CD4-positive, CD25-positive, alpha-beta regulatory T cell (primary cell): Measurements from ENCODE around the gene NFIC. TPM values are rescaled to one million over a fixed set of nuclear protein-coding genes. Genes with fewer than 3 reads are reported as not detected.
"Not testable (repeated sequence)": the region's sequence is repeated elsewhere in the genome, so short reads cannot be mapped to it uniquely, and the experiment has no call there.

Experiments
- ATAC-seq, 2 donors: fragments of 150-1000 bp; cut with Tn5 transposase; one replicate each; pipeline ENCODE4 v1.10.0; 2021; ENCODE audit warnings: low read depth in 2 of 2, moderate number of reproducible peaks in 2 of 2, moderate library complexity in 1 of 2
- DNase-seq, 3 donors: peaks; one replicate each; pipeline versions ENCODE4 v3.0.0 to v3.0.0-alpha.2; 2012 to 2022; ENCODE audit warnings: mixed read lengths in 1 of 3
- H3K27ac ChIP-seq: one replicate; pipeline ENCODE4 v1.7.0; 2013; ENCODE audit warnings: mild to moderate bottlenecking, low read length; ENCODE audit not compliant: insufficient read depth, poor library complexity, severe bottlenecking
- H3K27me3 ChIP-seq: one replicate; pipeline ENCODE4 v1.7.0; 2013; ENCODE audit warnings: low read length; ENCODE audit not compliant: control insufficient read depth, insufficient read depth
- H3K36me3 ChIP-seq: one replicate; pipeline ENCODE4 v1.7.0; 2013; ENCODE audit warnings: mild to moderate bottlenecking, low read length, moderate library complexity; ENCODE audit not compliant: control insufficient read depth, insufficient read depth
- H3K4me1 ChIP-seq: 2 replicates; pipeline ENCODE4 v1.7.0; 2013; ENCODE audit warnings: mild to moderate bottlenecking, low read length; ENCODE audit not compliant: insufficient read depth, control insufficient read depth, poor library complexity, severe bottlenecking
- H3K4me3 ChIP-seq: one replicate; pipeline ENCODE4 v1.7.0; 2013; ENCODE audit warnings: low read depth, mild to moderate bottlenecking, low read length, moderate library complexity
- H3K9me3 ChIP-seq, 2 experiments: 1 replicate in 1 of 2; 2 replicates in 1 of 2; pipeline ENCODE4 v1.7.0; 2013; ENCODE audit warnings: low read length in 2 of 2, mild to moderate bottlenecking in 1 of 2, moderate library complexity in 1 of 2; ENCODE audit not compliant: control insufficient read depth in 2 of 2
- H3K27ac Mint-ChIP-seq, 3 donors: one replicate each; pipeline ENCODE4 v1.8.0; 2020 to 2022; ENCODE audit warnings: mild to moderate bottlenecking in 3 of 3, mixed read lengths in 3 of 3, moderate library complexity in 2 of 3
- H3K27me3 Mint-ChIP-seq: one replicate; pipeline ENCODE4 v1.8.0; 2022; ENCODE audit warnings: mild to moderate bottlenecking, mixed read lengths
- H3K36me3 Mint-ChIP-seq: one replicate; pipeline ENCODE4 v1.8.0; 2020; ENCODE audit warnings: mixed read lengths
- H3K4me1 Mint-ChIP-seq, 4 donors: one replicate each; pipeline ENCODE4 v1.8.0; 2020 to 2022; ENCODE audit warnings: mixed read lengths in 4 of 4, mild to moderate bottlenecking in 1 of 4
- H3K4me3 Mint-ChIP-seq, 4 donors: one replicate each; pipeline ENCODE4 v1.8.0; 2020 to 2022; ENCODE audit warnings: mild to moderate bottlenecking in 4 of 4, mixed read lengths in 4 of 4, moderate library complexity in 3 of 4
- H3K9me3 Mint-ChIP-seq, 7 donors: one replicate each; pipeline ENCODE4 v1.8.0; 2020 to 2022; ENCODE audit warnings: mixed read lengths in 7 of 7, mild to moderate bottlenecking in 3 of 7, moderate library complexity in 2 of 7
- polyA plus RNA-seq, 4 donors: library from polyadenylated mRNA; unstranded; fragments of 300-500 nt; fragmentation: Illumina TruSeq; gene quantifications; one replicate each; pipeline ENCODE4 v1.2.3, GENCODE V29; 2021
- total RNA-seq: library from RNA; stranded (reverse); gene quantifications from one replicate; pipeline ENCODE4 v1.2.3, GENCODE V29; 2022

The NFIC gene
- total and polyA plus RNA-seq, 5 donors from 2014 or later: 3.7 to 17.8 (median 4.2) TPM

DNA sequence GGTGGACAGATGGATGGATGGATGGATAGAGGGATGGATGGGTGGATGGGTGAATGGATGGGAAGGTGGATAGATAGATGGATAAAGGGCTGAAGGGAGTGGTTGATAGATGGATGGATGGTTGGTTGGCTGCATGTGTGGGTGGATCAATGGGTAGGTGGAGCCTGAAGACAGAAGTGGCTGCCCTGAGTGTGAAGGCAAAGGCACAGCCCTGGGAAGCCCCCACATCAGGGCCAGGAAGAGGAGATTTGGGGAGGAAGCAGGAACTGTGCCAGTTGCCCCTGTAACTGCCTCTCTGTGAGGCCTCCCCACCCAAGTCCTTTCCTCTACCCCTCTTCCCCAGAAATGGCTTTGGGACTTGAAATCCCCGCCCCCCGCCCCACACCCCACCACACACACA lies 43.4 kb upstream of the NFIC start:
- H3K4me1 ChIP-seq: no peaks in the 10 kb centered on the region
- DNase-seq (no peak), ATAC-seq (peak in 1 of 2 donors; percentile 27)
- Mint-ChIP-seq H3K9me3 (no peaks in the 10 kb centered on the region), H3K4me3 (no peak overlapping the region), H3K27me3 (peaks cover 4% of the 10 kb centered on the region), H3K36me3 (no peaks in the 10 kb centered on the region), H3K4me1 (peaks cover 0 to 7% (median 2%) of the 10 kb centered on the region in 4 donors), H3K27ac (no peak overlapping the region)
- no peak overlapping the region for H3K27ac ChIP-seq
- H3K4me3 ChIP-seq: no peak overlapping the region
- H3K27me3 ChIP-seq: no peaks in the 10 kb centered on the region
- H3K36me3 ChIP-seq: no peaks in the 10 kb centered on the region
- H3K9me3 ChIP-seq: no peaks in the 10 kb centered on the region

DNA sequence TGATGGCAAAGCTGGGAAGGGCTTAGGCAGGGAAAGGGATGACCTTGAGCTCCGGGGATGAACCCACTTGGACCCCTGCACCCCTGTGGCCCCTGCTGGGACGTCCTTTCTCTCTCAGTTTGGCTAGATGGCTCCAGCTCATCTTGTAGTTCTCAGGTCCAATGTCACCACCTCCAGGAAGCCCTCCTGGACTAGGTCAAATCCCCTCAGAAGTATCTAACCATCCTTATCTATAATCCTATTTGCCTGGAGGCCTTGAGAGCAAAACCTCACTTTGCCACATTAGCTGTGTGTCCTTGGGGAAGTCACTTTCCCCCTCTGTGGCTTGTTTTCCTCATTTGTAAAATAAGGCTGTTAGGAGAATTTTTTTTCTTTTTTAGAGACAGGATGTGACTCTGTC lies 42.7 kb upstream of the NFIC start:
- no peak overlapping the region for H3K27ac ChIP-seq
- peaks cover 0 to 7% (median 2%) of the 10 kb centered on the region in 4 donors for H3K4me1 Mint-ChIP-seq
- no peak overlapping the region for H3K27ac Mint-ChIP-seq
- no peaks in the 10 kb centered on the region for H3K27me3 ChIP-seq
- no peaks in the 10 kb centered on the region for H3K36me3 Mint-ChIP-seq
- no peak overlapping the region for H3K4me3 ChIP-seq
- no peak for DNase-seq
- H3K9me3 ChIP-seq: no peaks in the 10 kb centered on the region
- no peaks in the 10 kb centered on the region for H3K4me1 ChIP-seq
- H3K9me3 Mint-ChIP-seq: no peaks in the 10 kb centered on the region
- H3K4me3 Mint-ChIP-seq: no peak overlapping the region
- peaks cover 8% of the 10 kb centered on the region for H3K27me3 Mint-ChIP-seq
- ATAC-seq: no peak
- H3K36me3 ChIP-seq: no peaks in the 10 kb centered on the region

DNA sequence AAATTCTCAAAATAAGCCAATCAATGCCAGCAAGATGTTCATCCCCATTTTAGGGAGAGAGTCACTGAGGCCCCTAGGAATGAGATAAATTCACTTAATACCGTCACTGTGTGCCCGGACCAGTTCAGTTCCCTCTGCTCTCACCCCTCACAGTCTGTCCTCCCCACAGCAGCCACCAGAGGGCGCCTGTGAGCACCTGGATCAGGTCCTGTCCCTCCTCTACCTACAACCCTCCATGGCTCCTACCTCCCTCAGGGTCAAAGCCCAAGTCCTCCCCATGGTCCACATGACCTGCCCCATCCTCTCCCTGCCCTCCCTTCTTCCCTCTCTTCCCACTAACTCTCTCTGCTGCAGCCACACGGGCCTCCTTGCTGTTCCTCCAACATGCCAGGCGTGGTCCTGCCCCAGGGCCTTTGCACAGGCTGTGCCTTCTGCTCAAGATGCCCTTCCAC lies 42.0 kb upstream of the NFIC start:
- H3K9me3 ChIP-seq: no peaks in the 10 kb centered on the region
- ATAC-seq (peak in 1 of 2 donors; percentile 48), DNase-seq (peak; percentile 53 to 60 (median 60))
- H3K27ac ChIP-seq: no peak overlapping the region
- no peak overlapping the region for H3K4me3 ChIP-seq
- Mint-ChIP-seq H3K9me3 (no peaks in the 10 kb centered on the region), H3K27me3 (peaks cover 8% of the 10 kb centered on the region), H3K4me3 (no peak overlapping the region), H3K27ac (no peak overlapping the region), H3K36me3 (no peaks in the 10 kb centered on the region), H3K4me1 (peaks cover 0 to 7% (median 2%) of the 10 kb centered on the region in 4 donors)
- no peaks in the 10 kb centered on the region for H3K4me1 ChIP-seq
- no peaks in the 10 kb centered on the region for H3K27me3 ChIP-seq
- no peaks in the 10 kb centered on the region for H3K36me3 ChIP-seq

- no peaks in the 10 kb centered on the region for H3K4me1 ChIP-seq
- ATAC-seq (no peak), DNase-seq (no peak)
- no peak overlapping the region for H3K27ac ChIP-seq
- H3K27me3 ChIP-seq: no peaks in the 10 kb centered on the region
- H3K4me3 ChIP-seq: no peak overlapping the region
- H3K9me3 ChIP-seq: no peaks in the 10 kb centered on the region
- Mint-ChIP-seq H3K4me3 (no peak overlapping the region), H3K27ac (peak overlapping the region in 1 of 3 donors; percentile 5), H3K27me3 (peaks cover 8% of the 10 kb centered on the region), H3K36me3 (no peaks in the 10 kb centered on the region), H3K4me1 (peaks cover 0 to 7% (median 1%) of the 10 kb centered on the region in 4 donors), H3K9me3 (no peaks in the 10 kb centered on the region)
- no peaks in the 10 kb centered on the region for H3K36me3 ChIP-seq
Observed at GRCh38 chr19:3325451-3325850, 40.9 kb upstream of the NFIC start.

DNA sequence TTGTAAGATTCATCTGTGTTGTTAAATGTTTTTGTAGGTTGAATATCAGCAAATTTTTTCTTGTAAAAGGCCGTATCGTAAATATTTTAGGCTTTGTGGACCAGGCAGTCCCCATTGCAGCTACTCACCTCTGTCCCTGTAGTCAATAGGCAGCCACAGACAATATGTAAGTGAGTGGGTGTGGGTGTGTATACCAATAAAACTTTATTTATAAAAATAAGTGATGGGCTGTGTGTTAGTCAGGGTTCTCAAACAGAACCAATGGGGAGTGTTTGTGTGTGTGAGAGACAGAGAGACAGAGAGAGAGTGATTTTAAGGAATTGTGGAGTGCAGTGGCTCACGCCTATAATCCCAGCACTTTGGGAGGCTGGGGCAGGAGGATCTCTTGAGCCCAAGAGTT lies 37.6 kb upstream of the NFIC start:
- H3K4me1 Mint-ChIP-seq: peaks cover 0 to 7% (median 1%) of the 10 kb centered on the region in 4 donors
- Histone ChIP-seq H3K36me3 (no peaks in the 10 kb centered on the region), H3K27me3 (no peaks in the 10 kb centered on the region), H3K4me3 (no peak overlapping the region), H3K9me3 (no peaks in the 10 kb centered on the region), H3K4me1 (no peaks in the 10 kb centered on the region), H3K27ac (no peak overlapping the region)
- ATAC-seq (no peak), DNase-seq (no peak)
- no peak overlapping the region for H3K4me3 Mint-ChIP-seq
- H3K27ac Mint-ChIP-seq: no peak overlapping the region
- H3K9me3 Mint-ChIP-seq: no peaks in the 10 kb centered on the region
- H3K27me3 Mint-ChIP-seq: peaks cover 4% of the 10 kb centered on the region
- no peaks in the 10 kb centered on the region for H3K36me3 Mint-ChIP-seq

DNA sequence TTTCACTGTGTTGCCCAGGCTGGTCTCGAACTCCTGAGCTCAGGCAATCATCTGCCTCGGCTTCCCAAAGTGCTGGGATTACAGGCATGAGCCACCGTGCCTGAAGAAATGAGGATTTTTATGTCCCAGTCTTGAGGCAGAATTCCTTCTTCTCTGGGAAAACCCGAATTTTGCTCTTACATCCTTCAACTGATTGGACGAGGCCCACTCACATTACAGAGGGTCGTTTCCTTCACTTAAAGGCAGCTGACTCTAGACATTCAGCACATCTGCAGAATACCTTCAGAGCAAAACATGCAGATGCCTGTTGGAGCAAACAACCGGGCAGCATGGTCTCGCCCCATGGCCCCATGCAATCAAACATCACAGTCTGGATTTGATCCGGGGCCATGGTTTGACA lies 36.3 kb upstream of the NFIC start:
- Mint-ChIP-seq H3K4me1 (peaks cover 0 to 7% (median 3%) of the 10 kb centered on the region in 4 donors), H3K4me3 (peak overlapping the region in 1 of 4 donors; percentile 90), H3K9me3 (peaks cover 0 to 2% (median 0%) of the 10 kb centered on the region in 7 donors), H3K27me3 (peaks cover 4% of the 10 kb centered on the region), H3K36me3 (no peaks in the 10 kb centered on the region), H3K27ac (no peak overlapping the region)
- DNase-seq (no peak), ATAC-seq (no peak)
- no peaks in the 10 kb centered on the region for H3K36me3 ChIP-seq
- H3K9me3 ChIP-seq: no peaks in the 10 kb centered on the region
- H3K27me3 ChIP-seq: no peaks in the 10 kb centered on the region
- H3K4me3 ChIP-seq: no peak overlapping the region
- no peak overlapping the region for H3K27ac ChIP-seq
- no peaks in the 10 kb centered on the region for H3K4me1 ChIP-seq

DNA sequence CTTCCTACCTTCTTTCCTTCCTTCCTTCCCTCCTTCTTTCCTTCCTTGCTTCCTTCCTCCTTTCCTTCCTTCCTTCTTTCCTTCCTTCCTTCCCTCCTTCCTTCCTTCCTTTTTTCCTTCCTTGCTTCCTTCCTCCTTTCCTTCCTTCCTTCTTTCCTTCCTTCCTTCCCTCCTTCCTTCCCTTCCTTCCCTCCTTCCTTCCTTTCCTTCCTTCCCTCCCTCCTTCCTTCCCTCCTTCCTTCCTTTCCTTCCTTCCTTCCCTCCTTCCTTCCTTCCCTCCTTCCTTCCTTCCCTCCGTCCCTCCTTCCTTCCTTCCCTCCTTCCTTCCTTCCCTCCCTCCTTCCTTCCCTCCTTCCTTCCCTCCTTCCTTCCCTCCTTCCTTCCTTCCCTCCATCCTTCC lies 34.2 kb upstream of the NFIC start:
- not testable (repeated sequence) for H3K4me3 ChIP-seq, H3K4me1 Mint-ChIP-seq, H3K9me3 ChIP-seq, H3K27ac ChIP-seq, H3K36me3 ChIP-seq, H3K4me3 Mint-ChIP-seq, ATAC-seq, H3K9me3 Mint-ChIP-seq, H3K4me1 ChIP-seq, H3K27me3 ChIP-seq, H3K27me3 Mint-ChIP-seq, H3K36me3 Mint-ChIP-seq, DNase-seq
- H3K27ac Mint-ChIP-seq: peak overlapping the region in 1 of 3 donors; percentile 36

- Histone ChIP-seq H3K4me3 (no peak overlapping the region), H3K27ac (no peak overlapping the region), H3K4me1 (peaks cover under 1% of the 10 kb centered on the region), H3K36me3 (no peaks in the 10 kb centered on the region), H3K9me3 (no peaks in the 10 kb centered on the region), H3K27me3 (no peaks in the 10 kb centered on the region)
- peak overlapping the region in 2 of 3 donors; percentile 79 to 88 for H3K27ac Mint-ChIP-seq
- H3K9me3 Mint-ChIP-seq: peaks cover 0 to 2% (median 0%) of the 10 kb centered on the region in 7 donors
- H3K36me3 Mint-ChIP-seq: no peaks in the 10 kb centered on the region
- H3K4me3 Mint-ChIP-seq: no peak overlapping the region
- H3K4me1 Mint-ChIP-seq: peaks cover 0 to 6% (median 0%) of the 10 kb centered on the region in 4 donors
- ATAC-seq (no peak), DNase-seq (no peak)
- H3K27me3 Mint-ChIP-seq: peaks cover 4% of the 10 kb centered on the region
Observed at GRCh38 chr19:3333020-3333583, 33.3 kb upstream of the NFIC start.
